NCI-H1417 treated with DMSO at 0.1 percent for 48 hours (cell line): ENCODE data around the gene ACOT2.
"Not testable (repeated sequence)": the region's sequence is repeated elsewhere in the genome, so short reads cannot be mapped to it uniquely, and the experiment has no call there.

ENCODE experiments used
- DNase-seq: peaks from one replicate; lab custom pipeline; 2025; lab: John Stamatoyannopoulos, UW

ACOT2 gene

DNA sequence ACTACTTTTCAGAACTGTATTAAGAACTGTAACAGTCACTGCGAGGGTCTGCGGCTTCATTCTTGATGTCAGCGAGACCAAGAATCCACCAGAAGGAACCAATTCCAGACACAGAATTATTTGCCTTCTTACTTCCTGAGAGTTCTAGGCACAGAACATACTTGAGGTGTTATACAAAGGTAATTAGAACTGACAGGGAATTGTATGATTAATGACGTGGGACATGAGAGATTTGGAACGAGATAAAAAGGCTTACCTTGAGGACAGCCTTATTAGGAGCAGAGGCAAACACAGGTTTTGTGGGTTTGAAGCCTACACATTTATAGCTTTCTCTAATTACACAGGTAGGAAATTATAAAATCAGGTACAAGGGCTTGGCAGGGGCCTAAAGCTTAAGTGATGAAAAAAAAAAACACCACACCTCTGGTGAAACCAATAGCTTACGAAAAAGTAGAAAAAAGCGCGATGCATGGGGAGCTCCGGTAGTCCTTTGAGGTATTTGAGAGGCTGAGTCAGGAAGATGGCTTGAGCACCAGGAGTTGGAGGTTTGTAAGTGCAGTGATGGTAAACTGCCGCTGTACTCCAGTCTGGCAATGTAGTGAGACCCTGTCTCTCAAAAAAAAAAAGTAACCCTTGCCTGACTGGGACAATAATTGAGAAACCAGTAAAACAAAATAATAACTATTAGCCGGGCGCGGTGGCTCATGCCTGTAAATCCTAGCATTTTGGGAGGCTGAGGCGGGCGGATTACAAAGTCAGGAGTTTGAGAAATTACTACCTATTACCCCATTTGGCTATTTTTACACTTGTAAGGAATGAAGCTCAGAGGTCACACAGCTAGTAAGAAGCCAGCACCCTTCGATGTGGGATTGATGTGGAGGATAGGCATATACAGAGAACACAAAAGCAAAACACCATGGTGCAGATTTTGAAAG lies 795 bp upstream of the ACOT2 start:
- DNase-seq = no peak

DNA sequence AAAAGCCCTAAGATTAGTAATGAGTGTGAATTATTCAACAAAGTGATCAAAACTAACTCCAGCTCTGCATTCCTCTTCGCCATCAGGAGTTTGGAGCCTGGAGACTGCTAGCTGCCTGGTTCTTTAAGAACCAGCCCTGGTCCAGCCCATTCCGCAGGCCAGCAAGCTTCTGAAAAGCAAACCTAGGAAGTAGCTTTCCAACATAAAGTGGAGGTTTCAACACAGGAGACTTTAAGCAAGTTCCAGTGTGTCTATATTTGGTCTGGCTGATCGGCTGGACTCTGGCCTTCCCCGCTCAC lies 178 bp upstream of the ACOT2 start:
- not testable (repeated sequence) for DNase-seq

- DNase-seq = not testable (repeated sequence)
These were observed 1.9 kb downstream of the ACOT2 start for GRCh38 chr14:73570913-73571312.

GRCh38 chr14:73573034-73573433 lies 4.0 kb downstream of the ACOT2 start:
- not testable (repeated sequence) for DNase-seq

DNA sequence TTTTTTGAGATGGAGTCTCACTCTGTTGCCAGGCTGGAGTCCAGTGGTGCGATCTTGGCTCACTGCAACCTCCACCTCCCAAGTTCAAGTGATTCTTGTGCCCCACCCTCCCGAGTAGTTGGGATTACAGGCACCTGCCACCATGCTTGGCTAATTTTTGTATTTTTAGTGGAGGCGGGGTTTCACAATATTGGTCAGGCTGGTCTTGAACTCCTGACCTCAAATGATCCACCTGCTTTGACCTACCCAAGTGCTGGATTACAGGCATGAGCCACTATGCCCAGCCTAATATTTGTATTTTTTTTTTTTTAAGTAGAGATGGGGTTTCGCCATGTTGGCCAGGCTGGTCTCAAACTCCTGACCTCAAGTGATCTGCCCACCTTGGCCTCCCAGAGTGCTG lies 4.7 kb downstream of the ACOT2 start:
- DNase-seq = not testable (repeated sequence)

DNA sequence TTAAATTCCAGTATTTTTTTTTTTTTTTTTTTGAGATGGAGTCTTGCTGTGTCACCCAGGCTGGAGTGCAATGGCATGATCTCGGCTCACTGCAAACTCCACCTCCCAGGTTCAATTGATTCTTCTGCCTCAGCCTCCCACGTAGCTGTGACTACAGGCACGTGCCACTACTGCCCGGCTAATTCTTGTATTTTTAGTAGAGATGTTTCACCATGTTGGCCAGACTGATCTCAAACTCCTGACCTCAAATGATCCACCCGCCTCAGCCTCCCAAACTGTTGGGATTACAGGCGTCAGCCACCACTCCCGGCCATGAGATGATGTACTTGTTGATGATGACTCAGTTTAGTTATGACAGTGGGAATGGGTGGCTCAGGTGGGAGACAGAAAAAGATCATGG lies 5.2 kb downstream of the ACOT2 start:
- DNase-seq = not testable (repeated sequence)

DNA sequence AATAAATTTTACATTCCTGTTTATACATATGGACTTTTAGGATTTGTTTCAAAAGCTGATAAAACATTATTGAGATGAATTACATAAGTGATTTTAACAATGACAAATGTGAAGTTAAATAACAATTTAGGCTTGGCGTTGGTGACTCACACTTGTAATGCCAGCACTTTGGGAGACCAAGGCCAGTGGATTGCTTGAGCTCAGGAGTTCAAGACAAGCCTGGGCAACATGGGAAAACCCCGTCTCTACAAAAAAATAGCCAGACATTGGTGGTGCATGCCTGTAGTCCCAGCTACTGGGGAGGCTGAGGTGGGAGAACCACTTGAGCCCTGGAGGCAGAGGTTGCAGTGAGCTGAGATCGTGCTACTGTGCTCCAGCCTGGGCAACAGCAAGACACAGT lies 7.4 kb downstream of the ACOT2 start:
- DNase-seq = no peak

DNA sequence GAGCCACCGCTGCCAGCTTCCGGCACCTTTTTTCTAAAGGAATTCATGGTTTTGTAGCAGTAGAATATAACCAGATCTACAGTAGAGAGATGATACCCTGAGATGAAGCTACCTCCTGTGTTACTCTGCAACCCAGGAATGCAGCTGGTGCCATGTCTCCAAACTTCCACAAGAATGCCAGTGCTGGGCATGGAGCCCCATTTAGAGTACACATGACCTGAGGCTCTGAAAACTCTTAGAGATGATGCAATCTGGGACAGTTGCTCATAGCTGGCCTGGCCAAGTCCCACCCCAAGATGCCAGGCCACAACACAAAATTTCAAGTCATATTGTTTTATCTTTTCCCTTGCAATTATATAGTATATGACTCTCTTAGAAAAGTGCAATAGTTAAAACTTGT lies 8.2 kb downstream of the ACOT2 start:
- not testable (repeated sequence) for DNase-seq

GRCh38 chr14:73582102-73582979 lies 13.3 kb downstream of the ACOT2 start:
- not testable (repeated sequence) for DNase-seq

DNA sequence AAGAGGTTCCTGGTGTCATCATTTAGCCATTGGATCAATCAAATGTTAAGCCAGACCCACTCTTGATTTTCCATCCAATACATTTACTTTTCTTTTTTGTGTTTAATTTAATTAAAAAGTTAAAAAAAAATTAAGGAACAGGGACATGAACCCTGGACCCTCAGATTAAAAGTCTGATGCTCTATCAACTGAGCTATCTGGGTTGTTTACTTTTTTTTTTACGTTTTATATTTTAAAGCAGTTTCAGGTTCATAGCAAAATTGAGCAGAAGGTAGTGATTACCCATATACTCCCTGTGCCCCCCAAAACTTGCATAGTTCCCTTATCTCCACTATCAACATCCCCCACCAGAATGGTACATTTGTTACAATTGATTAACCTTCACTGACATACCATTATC lies 19.7 kb downstream of the ACOT2 start:
- no peak for DNase-seq

- no peak for DNase-seq
These were observed 20.1 kb downstream of the ACOT2 start for GRCh38 chr14:73589116-73589515.

DNA sequence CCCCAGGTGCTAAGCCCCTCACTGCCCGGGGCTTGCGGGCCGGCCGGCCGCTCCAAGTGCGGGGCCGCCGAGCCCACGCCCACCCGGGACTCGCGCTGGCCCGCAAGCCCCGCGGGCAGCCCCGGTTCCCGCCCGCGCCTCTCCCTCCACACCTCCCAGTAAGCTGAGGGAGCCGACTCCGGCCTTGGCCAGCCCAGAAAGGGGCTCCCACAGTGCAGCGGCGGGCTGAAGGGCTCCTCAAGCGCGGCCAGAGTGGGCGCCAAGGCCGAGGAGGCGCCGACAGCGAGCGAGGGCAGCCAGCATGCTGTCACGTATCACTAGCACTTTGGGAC lies 21.6 kb downstream of the ACOT2 start:
- not testable (repeated sequence) for DNase-seq

DNA sequence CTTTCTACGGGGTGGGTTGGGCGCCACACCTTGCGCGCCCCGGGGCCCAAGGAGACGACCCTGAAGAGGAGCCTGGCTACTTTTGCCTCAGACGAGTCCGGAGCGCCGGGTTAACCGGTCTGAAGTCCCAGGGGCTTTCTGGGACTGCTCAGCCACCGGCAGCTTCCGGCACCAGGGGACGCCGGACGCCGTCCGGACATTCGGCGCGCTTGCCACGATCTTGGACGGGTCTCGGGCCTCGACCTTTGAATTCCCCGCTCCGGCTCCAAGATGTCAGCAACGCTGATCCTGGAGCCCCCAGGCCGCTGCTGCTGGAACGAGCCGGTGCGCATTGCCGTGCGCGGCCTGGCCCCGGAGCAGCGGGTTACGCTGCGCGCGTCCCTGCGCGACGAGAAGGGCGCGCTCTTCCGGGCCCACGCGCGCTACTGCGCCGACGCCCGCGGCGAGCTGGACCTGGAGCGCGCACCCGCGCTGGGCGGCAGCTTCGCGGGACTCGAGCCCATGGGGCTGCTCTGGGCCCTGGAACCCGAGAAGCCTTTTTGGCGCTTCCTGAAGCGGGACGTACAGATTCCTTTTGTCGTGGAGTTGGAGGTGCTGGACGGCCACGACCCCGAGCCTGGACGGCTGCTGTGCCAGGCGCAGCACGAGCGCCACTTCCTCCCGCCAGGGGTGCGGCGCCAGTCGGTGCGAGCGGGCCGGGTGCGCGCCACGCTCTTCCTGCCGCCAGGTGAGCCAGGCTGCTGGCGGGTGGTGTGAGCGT lies 22.9 kb downstream of the ACOT2 start, which contains the start of gene ACOT4:
Gene ACOT4 (plus strand): TSS at position 184 of the 760 bp plus-strand sequence. CDS start 87 bp downstream, at position 271.
- DNase-seq = no peak

- DNase-seq = no peak
These were observed 25.5 kb downstream of the ACOT2 start for GRCh38 chr14:73594491-73594890.

- DNase-seq = no peak
These were observed 30.5 kb downstream of the ACOT2 start for GRCh38 chr14:73599499-73599898.

DNA sequence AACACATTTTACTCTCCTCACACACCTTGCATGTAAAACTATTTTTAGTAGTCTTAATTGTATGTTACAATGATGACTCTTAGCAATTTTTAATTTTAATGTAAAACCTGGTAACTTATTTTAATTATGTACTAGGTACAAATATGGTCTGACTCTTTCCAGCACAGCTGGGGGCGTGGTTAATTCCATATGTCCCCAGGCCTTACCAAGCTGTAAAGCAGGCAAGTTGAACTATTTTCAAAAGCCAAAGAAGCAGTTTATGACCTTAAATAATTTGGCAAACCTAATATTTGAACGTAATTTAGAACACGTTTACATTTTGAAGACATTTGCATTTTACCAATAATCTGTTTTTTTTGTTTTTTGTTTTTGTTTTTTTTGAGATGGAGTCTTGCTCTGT lies 34.0 kb downstream of the ACOT2 start:
- no peak for DNase-seq

DNA sequence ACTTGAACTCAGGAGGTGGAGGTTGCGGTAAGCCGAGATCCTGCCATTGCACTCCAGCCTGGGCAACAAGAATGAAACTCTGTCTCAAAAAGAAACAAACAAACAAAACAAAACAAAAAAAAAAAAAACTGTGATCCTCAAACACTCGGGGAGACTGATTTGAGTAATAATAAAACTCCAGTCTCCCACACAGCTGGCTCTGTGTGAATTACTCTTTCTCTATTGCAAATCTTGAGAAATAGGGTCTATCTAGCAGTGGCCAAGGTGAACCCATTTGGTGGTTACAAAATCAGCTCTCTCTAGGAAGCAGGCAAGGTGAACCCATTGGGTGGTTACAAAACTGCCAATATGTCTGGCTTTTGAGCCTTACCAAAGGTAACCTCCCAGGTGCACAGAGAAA lies 37.3 kb downstream of the ACOT2 start:
- no peak for DNase-seq

- DNase-seq = no peak
These were observed 38.2 kb downstream of the ACOT2 start for GRCh38 chr14:73607241-73607640.

- no peak for DNase-seq
These were observed 41.7 kb downstream of the ACOT2 start for GRCh38 chr14:73610687-73611086.

GRCh38 chr14:73612339-73613045 lies 43.5 kb downstream of the ACOT2 start, which contains the start of gene ACOT6:
TSS of gene ACOT6 (plus strand) at chr14:73612517. CDS start at chr14:73612572, 55 bp downstream.
- DNase-seq = no peak

DNA sequence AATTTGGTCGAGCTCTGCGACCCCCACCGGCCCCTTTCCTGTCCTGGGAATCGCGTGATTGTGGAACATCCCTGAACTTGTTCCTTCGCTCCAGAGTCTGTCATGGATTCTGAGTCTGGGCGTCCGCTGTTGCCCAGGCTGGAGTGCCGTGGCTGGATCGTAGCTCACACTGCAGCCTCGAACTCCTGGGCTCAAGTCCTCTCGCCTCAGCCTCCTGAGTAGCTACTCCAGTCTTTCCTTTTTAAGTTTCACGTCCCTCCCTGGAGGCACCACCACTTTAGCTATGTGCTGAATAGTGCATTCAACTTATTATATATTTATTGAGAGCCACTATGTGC lies 44.0 kb downstream of the ACOT2 start:
- DNase-seq = no peak
